ENCODE measurements around the gene SV2C. TPM values are rescaled to one million over a fixed set of nuclear protein-coding genes. Genes with fewer than 3 reads are reported as not detected.
"Not testable (repeated sequence)": the region's sequence is repeated elsewhere in the genome, so short reads cannot be mapped to it uniquely, and the experiment has no call there.

The SV2C gene, protein sequence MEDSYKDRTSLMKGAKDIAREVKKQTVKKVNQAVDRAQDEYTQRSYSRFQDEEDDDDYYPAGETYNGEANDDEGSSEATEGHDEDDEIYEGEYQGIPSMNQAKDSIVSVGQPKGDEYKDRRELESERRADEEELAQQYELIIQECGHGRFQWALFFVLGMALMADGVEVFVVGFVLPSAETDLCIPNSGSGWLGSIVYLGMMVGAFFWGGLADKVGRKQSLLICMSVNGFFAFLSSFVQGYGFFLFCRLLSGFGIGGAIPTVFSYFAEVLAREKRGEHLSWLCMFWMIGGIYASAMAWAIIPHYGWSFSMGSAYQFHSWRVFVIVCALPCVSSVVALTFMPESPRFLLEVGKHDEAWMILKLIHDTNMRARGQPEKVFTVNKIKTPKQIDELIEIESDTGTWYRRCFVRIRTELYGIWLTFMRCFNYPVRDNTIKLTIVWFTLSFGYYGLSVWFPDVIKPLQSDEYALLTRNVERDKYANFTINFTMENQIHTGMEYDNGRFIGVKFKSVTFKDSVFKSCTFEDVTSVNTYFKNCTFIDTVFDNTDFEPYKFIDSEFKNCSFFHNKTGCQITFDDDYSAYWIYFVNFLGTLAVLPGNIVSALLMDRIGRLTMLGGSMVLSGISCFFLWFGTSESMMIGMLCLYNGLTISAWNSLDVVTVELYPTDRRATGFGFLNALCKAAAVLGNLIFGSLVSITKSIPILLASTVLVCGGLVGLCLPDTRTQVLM
- total RNA-seq (2014; rRNA removed; shearing (Covaris generic)): not detected in 2 replicates
- not detected in 2 replicates for polyA plus RNA-seq (2014; cell fraction: nucleus; rRNA removed)

DNA sequence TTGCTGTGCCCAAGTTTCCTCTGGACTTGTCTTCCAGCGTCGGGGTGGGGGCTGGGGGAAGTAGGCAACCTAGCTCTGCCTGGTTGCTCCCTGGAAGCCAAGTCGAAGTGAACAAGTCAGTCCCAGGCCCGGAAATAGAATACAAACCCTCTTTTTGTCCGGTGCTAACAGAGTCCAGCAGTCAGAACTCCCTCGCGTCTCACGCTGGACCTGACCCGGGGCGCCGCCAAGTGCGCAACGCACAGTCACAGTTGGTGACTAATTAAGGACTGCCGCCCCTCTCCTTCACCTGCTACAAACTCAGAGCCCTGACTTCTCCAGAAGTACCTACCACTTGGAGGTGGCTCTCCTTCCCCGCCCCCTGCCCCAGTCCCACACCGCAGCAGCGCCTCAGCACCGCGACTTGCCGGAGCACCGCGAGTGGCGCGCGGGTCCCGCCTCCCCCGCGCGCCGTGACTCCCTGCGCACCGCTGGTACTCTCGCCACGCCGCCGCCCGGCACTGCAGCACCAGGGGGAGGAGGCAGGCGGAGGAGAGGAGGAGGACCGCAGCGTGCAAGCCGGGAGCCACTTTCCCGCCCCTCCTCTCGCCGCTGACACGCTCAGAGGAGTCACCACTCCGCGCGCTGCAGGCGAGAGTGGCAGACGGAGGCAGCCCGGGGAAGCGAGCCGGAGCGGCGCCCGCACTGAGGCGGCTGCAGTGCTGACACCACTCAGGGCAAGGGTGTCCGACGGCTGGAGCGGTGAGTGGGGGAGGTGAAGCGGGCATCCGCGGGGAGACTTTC, at the start of gene SV2C:
Gene SV2C (plus strand): TSS at position 612 of the 783 bp plus-strand sequence. CDS start 48,368 bp downstream, outside the sequence.
- no peak for DNase-seq (ENCODE audit: extremely low read depth, low read depth)

DNA sequence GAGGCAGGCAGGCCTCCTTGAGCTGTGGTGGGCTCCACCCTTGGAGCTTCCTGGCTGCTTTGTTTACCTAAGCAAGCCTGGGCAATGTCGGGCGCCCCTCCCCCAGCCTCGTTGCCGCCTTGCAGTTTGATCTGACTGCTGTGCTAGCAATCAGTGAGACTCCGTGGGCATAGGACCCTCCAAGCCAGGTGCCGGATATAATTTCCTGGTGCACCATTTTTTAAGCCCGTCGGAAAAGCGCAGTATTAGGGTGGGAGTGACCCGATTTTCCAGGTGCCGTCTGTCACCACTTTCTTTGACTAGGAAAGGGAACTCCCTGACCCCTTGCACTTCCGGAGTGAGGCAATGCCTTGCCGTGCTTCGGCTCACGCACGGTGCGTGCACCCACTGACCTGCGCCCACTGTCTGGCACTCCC, 45.4 kb upstream of the SV2C start:
- DNase-seq (ENCODE audit: extremely low read depth, low read depth): not testable (repeated sequence)

DNA sequence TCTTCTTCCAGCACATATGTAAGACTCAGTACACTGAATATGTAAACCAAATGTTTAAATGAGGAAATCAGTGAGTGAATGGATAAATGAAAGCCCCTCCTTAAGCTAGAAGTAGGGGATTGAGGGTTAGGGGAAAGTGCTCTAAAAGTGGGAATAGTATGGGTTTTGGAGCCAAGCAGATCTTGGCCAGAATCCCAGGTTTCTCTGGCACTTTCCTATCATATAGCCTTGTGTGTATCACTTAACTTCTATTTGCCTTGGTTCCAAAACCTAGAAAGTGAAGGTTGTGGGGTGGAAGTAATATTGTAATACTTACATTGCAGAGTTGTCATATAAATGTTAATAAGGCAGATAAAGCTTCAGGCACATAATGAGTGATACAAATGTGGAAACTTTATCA, 45.0 kb upstream of the SV2C start:
- no peak for DNase-seq (ENCODE audit: extremely low read depth, low read depth)

DNA sequence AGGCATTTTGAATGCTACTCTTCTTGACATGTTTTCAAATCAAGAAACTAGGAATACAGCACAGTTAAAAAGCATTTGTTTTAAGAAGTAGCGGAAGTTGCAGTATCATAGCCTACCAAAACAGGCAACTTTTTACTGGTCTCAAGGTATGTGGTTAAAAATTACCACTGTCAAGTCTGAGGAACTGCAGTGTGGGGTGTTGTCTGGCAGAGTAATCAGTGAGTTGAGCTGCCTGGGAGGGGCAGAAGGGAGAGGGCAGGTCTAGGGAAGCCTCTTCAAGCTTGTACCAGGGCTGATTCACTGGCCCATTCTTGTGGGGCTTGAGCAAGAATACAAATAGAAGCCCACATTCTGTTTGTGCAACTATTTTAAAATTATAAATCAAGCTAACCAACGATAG, 42.4 kb upstream of the SV2C start:
- DNase-seq (ENCODE audit: extremely low read depth, low read depth): no peak

DNA sequence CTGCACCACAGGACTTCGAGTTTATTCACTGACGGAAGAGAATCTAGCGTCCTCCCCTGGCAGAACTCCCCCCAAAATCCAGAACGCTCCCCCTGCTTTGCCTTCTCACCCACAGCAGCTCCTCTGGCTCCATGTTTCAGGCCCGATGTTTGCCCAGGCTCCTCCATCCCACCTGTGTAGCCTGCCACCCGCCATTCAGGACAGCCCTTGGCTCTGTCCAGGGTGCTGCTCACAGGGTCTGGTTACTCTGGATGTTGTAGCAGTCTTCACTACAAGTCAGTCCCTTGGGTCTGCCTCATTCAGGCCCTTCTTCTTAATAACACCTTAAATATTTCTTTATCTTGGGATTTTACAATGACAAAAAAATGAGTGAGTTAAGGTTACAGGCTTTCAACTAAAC, 41.3 kb upstream of the SV2C start:
- no peak for DNase-seq (ENCODE audit: extremely low read depth, low read depth)

DNA sequence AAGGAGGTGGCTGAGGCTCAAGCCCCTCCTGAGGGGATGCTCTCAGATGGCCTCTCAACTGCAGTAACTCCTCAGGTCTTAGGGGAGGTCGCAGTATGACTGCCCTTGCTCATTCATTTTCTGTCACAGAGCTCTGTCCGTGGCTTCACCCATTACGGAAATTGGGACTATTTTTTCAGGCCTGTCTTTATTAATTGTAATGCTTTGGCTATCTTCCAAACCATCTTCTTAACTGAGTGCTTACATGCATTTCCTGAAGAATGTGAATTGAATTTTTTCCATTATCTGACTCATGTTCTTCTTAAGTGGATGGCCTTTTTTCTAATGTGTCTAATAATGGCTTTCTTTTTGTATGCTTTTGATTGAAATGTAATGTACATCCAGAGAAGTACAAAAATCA, 36.4 kb upstream of the SV2C start:
- no peak for DNase-seq (ENCODE audit: extremely low read depth, low read depth)

DNA sequence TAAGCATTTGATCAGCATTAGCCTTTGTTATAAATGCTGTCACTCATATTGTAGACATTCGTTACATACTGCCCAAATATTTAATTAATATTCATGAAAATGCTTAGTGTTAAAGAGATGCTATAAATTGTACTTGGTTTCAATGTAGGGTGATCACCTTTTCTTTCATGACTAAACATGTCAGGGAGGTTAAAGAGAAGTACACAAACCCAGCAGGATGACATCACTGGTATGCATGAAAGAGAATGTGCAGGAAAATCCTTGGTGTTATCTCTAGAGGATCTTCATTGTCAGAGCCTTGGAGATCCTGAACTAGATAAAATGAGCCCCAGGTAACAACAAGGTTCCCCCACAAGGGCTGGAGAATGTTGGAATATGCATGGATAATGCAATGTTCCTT, 33.0 kb upstream of the SV2C start:
- no peak for DNase-seq (ENCODE audit: extremely low read depth, low read depth)

DNA sequence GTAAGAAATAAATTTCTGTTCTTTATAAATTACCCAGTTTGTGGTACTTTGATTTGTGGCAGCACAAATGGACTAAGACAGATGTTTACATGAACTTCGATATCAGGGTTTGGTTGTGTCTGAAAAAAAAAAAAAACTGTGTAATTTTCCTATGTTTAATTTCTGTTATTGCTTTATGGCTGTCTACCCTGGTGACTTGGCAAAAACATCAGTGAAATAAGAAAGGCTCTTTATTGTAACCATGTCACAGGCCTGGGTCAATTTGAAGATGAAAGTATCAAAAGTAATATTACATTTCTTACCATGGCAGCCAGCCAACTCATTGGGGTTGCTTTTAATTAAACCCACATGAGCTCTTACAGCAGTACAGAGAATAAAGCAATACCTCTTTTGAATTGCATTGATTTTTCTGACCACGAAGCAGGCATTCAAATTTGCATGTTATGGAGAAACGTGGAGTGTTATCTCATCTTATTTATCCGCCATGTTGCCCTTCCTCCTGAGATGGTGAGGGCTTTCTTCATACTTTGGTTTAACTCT, 20.6 kb upstream of the SV2C start:
- no peak for DNase-seq (ENCODE audit: extremely low read depth, low read depth)

DNA sequence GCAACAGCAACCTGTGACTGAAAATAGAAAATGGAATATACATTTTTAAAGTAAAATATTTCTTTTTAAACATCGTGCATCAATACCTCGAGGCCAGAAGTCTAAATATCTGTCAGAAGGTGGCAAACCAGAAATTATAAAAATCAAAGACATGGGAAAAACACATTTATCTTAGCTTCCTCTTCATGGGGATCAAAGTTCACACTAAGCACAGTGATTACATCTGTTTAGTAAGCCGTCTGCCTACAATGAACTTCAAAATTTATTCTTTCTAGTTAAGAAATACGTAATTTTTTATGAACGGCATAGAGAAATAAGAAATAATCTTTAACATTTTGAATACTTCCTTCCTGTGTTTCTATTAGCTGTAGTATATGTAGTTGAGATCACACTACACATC, 17.9 kb upstream of the SV2C start:
- no peak for DNase-seq (ENCODE audit: extremely low read depth, low read depth)

DNA sequence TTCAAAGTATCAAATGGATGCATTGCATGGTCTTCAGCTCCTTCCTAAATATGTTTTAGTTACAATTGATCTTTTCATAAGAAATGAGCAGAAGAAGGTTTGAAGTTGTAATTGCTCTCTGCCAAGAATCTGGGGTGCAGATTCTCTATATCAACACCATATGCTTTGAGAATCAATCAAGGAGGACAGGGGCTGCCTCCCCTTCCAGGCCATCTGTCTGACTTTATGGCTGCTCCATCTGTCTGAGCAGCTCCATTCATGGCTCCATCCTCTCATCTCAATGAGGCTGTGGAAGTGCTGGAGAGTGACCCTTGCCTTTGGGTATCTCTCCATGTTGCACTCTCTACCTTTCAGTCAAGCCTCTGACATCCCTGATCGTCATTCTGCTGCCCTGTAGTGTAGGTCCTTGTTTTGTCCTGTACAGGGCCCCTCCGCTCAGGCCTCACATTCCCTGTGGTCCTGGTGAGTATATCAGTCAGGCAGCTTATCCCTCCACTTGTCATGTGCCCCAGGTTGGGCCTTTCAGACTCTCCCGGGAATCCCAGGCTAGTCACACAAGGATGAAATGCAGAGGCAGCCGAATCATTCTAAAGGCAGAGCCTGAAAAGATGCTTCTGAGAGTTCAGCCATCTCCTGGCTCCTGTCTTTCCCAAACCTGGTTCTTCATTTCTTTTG, 14.0 kb upstream of the SV2C start:
- no peak for DNase-seq (ENCODE audit: extremely low read depth, low read depth)

DNA sequence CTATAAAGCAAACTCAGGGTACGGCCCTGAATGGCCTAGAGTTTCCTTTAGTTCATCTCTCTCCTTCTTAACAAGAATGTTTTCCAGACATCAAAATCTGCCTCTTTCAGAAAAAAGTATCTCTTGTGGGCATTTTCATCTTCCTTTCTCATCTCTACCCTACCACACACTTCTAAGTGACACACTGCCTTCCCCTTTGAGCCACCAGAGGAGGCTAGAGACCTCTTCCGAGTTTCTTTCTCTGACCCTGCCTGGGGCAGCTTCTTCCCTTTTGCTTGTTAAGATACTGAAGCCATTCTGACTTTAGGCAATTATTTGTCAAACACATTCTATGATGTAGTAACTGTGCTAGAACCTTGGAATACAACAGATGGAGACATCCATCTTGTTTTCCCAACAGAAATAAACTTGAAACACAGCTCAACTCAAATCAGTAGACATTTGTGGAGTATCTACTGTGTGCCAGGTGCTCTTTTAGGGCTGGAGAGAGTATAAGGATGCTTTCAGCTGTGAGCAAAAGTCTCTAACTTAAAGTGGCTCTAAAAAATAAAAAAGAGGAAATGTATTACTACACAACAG, 8.6 kb upstream of the SV2C start:
- DNase-seq (ENCODE audit: extremely low read depth, low read depth): no peak

DNA sequence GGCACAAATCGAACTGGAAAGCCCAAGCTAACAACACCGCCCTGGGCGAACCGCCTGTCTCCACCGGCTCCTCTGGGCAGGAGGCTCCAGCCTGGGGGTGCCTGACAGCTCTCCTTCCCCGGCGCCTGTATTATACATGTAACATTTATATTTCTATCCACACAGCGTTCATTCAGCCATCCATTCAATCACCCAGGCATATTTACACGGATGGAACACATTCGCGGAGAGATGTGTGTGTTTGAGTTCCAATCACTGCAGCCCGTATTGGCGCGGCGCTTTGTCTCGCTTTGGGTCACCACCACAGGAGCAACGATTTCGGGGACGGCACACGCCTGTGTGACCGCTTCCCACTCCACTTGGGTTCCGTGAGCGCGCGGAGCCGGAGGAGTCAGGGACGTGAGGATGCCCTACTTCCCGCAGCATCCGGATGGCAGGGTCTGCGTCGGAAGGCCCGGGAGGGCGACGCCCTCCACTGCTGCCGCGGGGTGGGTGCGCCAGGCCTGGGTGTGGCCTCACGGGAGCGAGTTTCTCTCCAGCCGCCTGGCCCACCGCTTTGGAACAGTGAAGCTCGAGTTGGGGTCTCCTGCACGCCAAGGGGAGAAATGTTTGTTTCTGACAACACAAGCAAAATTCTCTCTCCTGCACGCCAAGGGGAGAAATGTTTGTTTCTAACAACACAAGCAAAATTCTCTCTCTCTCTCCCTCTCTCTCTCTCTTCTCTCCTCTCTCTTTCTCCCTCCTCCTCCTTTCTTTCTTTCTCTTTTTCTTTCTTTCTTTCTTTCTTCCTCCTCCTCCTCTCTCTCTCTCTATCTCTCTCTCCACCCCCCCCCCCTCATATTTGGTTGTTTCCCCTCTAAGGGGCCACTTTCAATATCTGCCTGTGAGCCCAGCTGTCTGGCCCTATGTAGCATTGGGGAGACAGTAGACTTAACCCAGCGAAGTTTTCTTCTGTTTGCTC, 1.1 kb upstream of the SV2C start:
- no peak for DNase-seq (ENCODE audit: extremely low read depth, low read depth)

DNA sequence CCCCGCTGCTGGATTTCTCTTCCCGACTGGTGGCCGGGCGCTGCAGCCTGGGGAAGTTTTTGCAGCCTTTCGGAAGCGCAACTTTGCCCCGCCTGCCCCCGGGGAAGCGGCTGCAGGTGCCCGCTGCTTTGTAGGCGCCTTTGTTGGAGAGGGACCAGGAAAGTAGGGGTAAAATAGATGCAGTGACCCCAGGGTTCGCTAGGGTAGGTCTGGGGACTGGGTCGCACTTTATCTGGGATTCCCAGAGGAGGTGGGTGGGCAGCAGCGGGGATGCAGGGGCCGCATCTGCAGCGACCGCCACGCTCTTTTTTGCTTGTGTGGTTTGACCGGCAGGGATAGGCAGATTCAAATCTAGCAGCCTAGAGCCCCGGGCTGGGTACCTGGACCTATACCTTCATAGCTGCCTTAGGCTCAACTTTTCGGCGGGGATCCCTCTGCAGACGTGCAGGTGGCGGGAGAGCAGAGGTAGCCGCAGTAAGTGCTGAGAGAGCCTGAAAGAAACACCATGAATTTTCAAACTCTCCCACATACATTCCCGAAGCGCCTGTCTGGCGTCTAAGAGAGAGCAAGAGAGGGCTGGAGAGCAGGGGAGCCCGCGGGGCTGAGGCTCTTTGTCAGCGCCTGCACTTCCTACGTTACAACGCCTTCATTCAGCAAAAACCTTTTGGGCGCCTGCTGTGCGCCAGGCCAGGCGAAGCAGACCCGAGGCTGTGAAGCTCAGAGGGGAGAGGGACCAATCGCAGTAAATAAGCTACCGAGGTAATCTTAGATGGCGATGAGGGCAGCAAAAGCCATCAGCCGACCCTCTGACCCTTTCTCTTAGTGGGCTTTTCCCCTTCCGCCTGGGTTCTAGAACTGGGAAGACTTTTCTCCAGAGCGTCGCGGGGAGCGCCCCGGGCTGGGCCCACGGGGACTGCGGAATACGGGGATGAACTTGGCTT, 642 bp downstream of the SV2C start:
- DNase-seq (ENCODE audit: extremely low read depth, low read depth): no peak

DNA sequence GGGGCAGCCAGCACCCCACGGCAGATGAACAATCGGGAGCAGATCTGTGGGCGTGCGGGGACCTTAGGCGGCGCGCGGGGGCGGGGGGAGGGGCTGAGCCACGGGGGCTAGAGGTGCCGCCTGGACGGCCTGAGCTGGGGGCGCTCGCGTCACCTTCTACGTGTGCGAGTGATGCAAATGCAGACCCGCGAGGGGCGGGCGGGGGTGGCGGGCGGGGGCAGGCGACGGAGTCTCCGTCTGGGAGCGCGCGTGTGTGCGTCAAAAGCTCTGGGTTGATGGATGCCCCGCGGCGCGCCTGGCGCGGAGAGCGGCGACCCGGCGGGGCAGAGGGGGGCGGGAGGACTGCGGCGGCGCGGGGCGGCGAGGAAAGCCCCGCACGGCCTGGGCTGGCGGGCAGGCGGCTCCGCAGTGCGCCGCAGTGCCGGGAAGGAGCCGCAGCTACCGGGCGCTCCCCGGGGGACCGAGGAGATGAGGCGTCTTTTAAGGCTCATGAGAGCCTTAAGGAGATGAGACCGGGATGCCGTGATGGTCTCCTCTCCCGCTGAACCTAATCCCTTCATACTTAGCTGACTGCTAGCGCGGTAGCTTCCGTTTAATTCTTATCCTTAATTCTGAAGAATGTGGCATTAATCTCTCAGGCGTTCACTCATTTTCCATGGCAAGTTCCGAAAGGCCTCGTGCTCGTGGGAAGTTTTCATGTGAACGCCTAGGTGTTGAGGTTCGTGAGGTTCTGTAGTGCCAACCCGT, 1.5 kb downstream of the SV2C start:
- no peak for DNase-seq (ENCODE audit: extremely low read depth, low read depth)

DNA sequence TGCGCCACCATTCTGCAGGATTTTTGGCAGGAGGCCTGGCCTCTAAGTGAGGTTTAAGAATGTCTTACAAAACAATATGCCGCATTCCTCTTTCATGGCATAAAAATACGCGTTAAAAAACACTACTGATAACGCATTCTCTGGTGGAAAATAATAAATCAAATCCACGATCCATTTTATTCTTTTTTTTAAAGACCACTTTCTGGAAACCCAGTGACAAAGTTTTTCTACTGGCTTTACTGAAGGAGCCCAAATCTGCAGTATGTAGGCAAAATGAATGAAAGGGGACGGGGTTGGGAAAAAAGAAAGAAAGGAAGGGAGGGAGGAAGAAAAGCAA, 2.0 kb downstream of the SV2C start:
- DNase-seq (ENCODE audit: extremely low read depth, low read depth): no peak

DNA sequence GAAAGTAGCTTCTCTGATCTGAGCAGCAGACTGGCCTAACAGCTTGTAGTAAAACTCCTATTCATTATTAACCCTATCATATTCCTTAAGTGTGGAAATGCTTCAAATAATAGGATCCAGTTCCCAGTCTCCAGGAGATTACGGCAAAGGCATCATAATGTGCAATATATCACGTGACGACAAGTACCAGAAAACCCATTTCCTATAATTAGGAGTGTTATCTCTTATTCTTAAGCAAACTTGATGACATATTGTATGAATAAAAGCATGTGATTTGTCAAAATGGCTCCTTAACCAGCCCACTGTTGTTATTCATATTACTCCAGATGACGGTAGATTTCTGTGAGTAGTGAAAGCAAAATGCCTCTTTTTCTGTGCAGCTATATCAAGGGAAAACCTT, 2.9 kb downstream of the SV2C start:
- DNase-seq (ENCODE audit: extremely low read depth, low read depth): no peak

DNA sequence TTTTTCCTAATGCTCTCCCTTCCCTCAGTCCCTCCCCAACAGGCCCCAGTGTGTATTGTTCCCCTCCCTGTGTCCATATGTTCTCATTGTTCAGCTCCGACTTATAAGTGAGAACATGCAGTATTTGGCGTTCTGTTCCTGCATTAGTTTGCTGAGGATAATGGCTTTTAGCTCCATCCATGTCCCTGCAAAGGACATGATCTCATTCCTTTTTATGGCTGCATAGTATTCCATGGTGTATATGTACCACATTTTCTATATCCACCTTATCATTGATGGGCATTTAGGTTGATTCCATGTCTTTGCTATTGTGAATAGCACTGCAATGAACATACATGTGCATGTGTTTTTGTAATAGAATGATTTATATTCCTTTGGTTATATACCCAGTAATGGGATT, 6.0 kb downstream of the SV2C start:
- DNase-seq (ENCODE audit: extremely low read depth, low read depth): not testable (repeated sequence)

Measured in NCI-H460 (cell line).